ENCODE data around the gene COL5A1. TPM values are rescaled to one million over a fixed set of nuclear protein-coding genes. Genes with fewer than 3 reads are reported as not detected.

The COL5A1 gene
- total RNA-seq, 4 donors from 2014 or later = 7.1 to 69.3 (median 16.1) TPM

- Histone ChIP-seq H3K36me3 (no peaks in the 10 kb centered on the region), H3K4me3 (no peak overlapping the region), H3K27me3 (no peaks in the 10 kb centered on the region), H3K9me3 (no peaks in the 10 kb centered on the region), H3K27ac (no peak overlapping the region), H3K4me1 (no peaks in the 10 kb centered on the region)
- TF ChIP-seq POLR2AphosphoS5 (IDR thresholded peaks at IDR 0.05) (no peak), CTCF (IDR thresholded peaks at IDR 0.05) (no peak), EP300 (IDR thresholded peaks at IDR 0.05; ENCODE audit: low read depth) (no peak), POLR2A (IDR thresholded peaks at IDR 0.05) (no peak)
- in situ Hi-C loops (cut with MboI; ENCODE audit: low pct_ligation_motif_present in 1 of 4, low pct_unique_long_range_greater_than_20kb in 1 of 4, low sequenced_read_pairs in 3 of 4) (no loop called here), intact Hi-C loops (cut with DNase I; ENCODE audit: low total_unique reads) (no loop called here)
- WGBS, 2 donors (ENCODE audit: low coverage in 1 of 2) = 67 to 72% methylated on average over 2 to 4 of the region's 4 CpGs
- DNase-seq = no peak
Measured at GRCh38 chr9:134877541-134877940, 235.9 kb downstream of the COL5A1 start.

- TF ChIP-seq POLR2AphosphoS5 (IDR thresholded peaks at IDR 0.05) (no peak), POLR2A (IDR thresholded peaks at IDR 0.05) (no peak), EP300 (IDR thresholded peaks at IDR 0.05; ENCODE audit: low read depth) (no peak), CTCF (IDR thresholded peaks at IDR 0.05) (no peak)
- Histone ChIP-seq H3K9me3 (no peaks in the 10 kb centered on the region), H3K27ac (no peak overlapping the region), H3K4me1 (no peaks in the 10 kb centered on the region), H3K4me3 (no peak overlapping the region), H3K27me3 (no peaks in the 10 kb centered on the region), H3K36me3 (no peaks in the 10 kb centered on the region)
- no peak for DNase-seq
- in situ Hi-C loops (cut with MboI; ENCODE audit: low pct_ligation_motif_present in 1 of 4, low pct_unique_long_range_greater_than_20kb in 1 of 4, low sequenced_read_pairs in 3 of 4) (no loop called here), intact Hi-C loops (cut with DNase I; ENCODE audit: low total_unique reads) (no loop called here)
- 85% methylated on average over 13 of the region's 13 CpGs; no CpG with 5 or more reads in 1 of the 2 donors for whole genome bisulfite sequencing, 2 donors (ENCODE audit: low coverage in 1 of 2)
Measured at GRCh38 chr9:134879664-134880483, 238.3 kb downstream of the COL5A1 start.

GRCh38 chr9:134880484-134881312 is 239.1 kb downstream of the COL5A1 start, which contains the start of gene FCN2:
Gene FCN2 (plus strand): TSS chr9:134880810. CDS start chr9:134880822, 12 bp downstream.
- in situ Hi-C loops (cut with MboI; ENCODE audit: low pct_ligation_motif_present in 1 of 4, low pct_unique_long_range_greater_than_20kb in 1 of 4, low sequenced_read_pairs in 3 of 4) = no loop called here
- 78% methylated on average over 4 to 25 of the region's 25 CpGs for WGBS, 2 donors (ENCODE audit: low coverage in 1 of 2)
- Histone ChIP-seq H3K4me3 (no peak within 1 kb of the TSS), H3K27me3 (no peaks in the 10 kb centered on the region), H3K27ac (no peak within 1 kb of the TSS), H3K36me3 (no peaks in the 10 kb centered on the region), H3K4me1 (no peaks in the 10 kb centered on the region), H3K9me3 (no peaks in the 10 kb centered on the region)
- no peak for DNase-seq
- intact Hi-C loops (cut with DNase I; ENCODE audit: low total_unique reads) = no loop called here
- TF ChIP-seq POLR2A (IDR thresholded peaks at IDR 0.05) = no peak

- in situ Hi-C loops (cut with MboI; ENCODE audit: low pct_ligation_motif_present in 1 of 4, low pct_unique_long_range_greater_than_20kb in 1 of 4, low sequenced_read_pairs in 3 of 4) (no loop called here), intact Hi-C loops (cut with DNase I; ENCODE audit: low total_unique reads) (no loop called here)
- no peak for TF ChIP-seq POLR2AphosphoS5 (IDR thresholded peaks at IDR 0.05)
- no peak for TF ChIP-seq POLR2A (IDR thresholded peaks at IDR 0.05)
- no peak for TF ChIP-seq CTCF (IDR thresholded peaks at IDR 0.05)
- no peak for TF ChIP-seq EP300 (IDR thresholded peaks at IDR 0.05; ENCODE audit: low read depth)
- Histone ChIP-seq H3K36me3 (no peaks in the 10 kb centered on the region), H3K4me1 (no peaks in the 10 kb centered on the region), H3K27me3 (no peaks in the 10 kb centered on the region), H3K27ac (no peak overlapping the region), H3K4me3 (no peak overlapping the region), H3K9me3 (no peaks in the 10 kb centered on the region)
- DNase-seq = no peak
- 88% methylated on average over 13 of the region's 13 CpGs; no CpG with 5 or more reads in 1 of the 2 donors for whole genome bisulfite sequencing, 2 donors (ENCODE audit: low coverage in 1 of 2)
Measured at GRCh38 chr9:134881313-134881670, 239.7 kb downstream of the COL5A1 start.
